IPS-NIHi11 (cell line): ENCODE data around the gene SELENBP1.
"Not testable (repeated sequence)": the region's sequence is repeated elsewhere in the genome, so short reads cannot be mapped to it uniquely, and the experiment has no call there.

ENCODE experiments used
- DNase-seq: peaks from one replicate; pipeline ENCODE4 v3.0.0; 2012; ENCODE audit warnings: mixed read lengths, low spot score

Gene SELENBP1

DNA sequence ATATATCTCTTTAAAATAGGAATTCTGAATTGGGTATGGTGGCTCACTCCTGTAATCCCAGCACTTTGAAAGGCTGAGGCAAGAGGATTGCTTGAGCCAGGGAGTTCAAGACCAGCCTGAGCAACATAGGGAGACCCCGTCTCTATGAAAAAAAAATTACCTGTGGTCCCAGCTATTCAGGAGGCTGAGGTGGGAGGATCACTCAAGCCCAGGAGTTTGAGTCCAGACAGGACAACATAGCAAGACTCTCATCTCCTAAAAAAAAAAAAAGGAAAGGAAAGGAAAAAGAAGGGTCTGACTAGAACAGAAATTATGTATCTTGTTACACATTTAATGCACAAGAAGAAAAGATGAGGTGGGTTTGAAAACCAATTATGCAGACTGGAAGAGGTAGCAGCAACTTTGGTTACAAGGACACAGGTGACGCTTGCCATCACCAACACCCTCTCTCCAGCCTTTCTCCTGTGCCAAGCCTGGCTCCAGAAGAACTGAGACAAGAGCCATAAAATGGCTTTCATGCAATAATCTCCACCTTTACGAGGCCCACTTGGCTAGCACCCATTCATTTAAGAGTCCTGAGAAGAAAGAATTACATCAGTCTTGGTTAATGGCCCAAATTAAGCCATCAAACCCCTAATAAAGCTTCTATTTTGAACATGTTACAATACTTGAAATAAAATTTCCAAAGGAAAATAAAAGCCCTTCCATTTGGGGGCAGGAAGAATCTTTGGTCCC lies 4.8 kb upstream of the SELENBP1 start:
- DNase-seq, result no peak

DNA sequence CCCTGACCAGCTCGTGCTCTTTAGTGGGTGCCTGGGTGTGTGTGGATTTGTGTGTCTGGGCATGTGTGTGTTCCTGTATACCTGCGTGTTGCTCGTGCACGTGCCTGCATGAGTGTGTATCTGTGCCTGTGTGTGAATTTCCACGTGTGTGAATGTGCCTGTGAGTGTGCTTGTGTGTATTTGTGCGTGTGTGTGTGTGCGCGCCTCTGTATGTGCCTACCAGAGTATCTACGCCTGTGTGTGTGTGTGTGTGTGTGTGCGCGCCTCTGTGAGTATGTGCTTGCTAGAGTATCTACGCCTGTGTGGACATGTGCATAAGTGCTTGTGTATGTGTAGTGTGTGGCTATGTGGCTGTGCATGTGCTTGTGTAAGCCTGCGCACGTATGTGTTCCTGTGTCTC lies 691 bp upstream of the SELENBP1 start:
- DNase-seq, result no peak

DNA sequence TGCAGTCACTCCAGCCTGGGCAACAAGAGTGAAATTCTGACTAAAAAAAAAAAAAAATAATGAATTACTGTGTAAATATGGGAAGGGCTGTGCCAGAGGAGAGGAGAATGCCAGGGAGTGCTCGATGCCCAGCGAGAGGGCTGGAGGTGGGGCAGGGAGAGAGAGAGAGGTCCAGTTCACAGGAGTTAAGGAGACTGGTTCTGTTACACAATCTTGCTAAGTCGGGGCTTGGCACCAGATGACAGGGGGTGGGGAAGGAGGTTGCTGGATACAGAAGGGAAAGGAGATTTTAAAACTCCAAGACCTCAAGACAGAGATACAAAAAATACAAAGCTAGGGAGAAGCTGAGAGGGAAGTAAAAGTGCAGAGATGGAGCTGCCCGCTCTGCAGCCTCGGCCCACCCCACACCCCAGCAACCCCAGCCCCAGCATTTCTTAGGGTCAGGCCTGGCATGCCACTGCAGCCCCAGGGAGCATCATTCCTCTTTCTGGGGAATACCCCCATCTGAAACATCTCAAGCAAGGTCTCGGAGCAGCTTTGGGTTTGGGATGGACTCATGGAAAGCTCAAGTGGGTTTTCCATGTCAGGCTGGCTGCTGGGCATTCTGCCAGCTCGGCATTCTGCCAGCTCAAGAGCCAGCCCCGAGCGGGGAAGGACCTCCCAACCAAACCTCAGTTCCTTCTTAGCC lies 991 bp downstream of the SELENBP1 start:
- DNase-seq, result no peak

DNA sequence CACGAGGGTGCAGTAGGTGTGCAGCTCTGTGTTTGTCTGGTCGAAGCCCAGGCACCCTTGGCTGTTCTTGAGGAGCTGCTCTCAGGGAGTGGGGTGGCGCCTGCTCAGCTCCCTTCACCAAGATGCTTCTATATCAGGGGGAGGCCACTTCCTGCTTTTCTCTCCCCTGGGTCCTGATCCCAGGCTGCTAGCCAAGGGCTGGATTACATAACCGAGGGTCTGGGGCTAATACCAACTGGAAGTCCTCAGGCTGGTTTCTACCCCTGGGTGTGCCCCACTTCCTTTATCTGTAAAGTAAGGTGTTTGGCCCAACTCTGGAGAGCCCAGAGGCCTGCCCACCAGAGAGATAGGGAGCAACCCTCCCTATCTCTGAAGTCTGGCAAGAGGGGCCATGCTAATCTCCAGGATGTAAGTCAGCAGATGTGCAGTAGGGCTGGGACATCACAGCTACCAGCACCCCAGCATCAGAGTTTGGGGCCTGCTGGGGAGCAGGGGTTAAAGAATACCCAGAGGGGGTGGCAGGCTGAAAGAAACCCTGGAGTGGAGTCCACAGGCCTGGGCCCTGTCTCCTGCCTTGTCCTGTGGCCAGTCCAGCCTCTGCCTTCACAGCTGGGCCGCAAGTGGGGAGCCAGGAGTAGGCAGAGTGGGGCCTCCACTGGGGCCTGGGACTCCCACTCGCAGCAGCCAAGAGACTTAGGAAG lies 2.1 kb downstream of the SELENBP1 start:
- DNase-seq, result no peak

DNA sequence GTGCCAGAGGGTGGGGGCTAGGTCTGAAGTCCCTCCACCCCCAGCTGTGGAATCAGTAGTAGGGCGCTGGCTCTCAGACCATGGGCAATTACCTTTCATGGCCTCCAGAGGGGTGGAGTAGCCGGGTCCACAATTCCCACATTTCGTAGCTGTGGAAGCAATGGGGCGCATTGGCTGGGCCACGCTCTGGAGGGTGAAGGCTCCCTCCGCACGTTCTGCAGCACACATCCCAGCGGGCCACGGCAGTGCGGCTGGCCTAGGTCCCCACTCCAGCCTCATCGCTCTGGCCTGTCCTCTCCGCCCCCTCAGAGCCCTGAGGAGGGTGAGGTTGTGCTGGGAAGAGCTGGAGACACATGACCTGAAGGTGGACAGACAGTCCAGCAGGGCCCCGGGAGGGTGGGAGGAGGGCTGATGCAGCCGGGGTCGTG lies 2.9 kb downstream of the SELENBP1 start:
- DNase-seq, result no peak

DNA sequence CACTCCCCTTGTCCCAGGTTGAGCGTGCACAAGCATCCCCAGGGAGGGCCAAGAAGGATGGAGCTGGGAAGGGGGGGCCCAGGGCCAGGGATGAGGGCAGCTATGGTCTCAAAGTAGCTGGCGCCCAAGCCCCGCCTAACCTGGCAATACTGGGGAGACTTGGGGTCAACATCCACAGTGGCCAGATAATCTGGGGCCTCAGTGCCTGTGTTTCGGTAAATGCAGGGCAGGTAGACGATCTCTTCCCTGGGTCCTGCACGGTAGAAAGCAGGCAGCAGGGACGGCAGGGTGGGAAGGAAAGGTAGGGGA lies 3.2 kb downstream of the SELENBP1 start:
- no peak for DNase-seq

DNA sequence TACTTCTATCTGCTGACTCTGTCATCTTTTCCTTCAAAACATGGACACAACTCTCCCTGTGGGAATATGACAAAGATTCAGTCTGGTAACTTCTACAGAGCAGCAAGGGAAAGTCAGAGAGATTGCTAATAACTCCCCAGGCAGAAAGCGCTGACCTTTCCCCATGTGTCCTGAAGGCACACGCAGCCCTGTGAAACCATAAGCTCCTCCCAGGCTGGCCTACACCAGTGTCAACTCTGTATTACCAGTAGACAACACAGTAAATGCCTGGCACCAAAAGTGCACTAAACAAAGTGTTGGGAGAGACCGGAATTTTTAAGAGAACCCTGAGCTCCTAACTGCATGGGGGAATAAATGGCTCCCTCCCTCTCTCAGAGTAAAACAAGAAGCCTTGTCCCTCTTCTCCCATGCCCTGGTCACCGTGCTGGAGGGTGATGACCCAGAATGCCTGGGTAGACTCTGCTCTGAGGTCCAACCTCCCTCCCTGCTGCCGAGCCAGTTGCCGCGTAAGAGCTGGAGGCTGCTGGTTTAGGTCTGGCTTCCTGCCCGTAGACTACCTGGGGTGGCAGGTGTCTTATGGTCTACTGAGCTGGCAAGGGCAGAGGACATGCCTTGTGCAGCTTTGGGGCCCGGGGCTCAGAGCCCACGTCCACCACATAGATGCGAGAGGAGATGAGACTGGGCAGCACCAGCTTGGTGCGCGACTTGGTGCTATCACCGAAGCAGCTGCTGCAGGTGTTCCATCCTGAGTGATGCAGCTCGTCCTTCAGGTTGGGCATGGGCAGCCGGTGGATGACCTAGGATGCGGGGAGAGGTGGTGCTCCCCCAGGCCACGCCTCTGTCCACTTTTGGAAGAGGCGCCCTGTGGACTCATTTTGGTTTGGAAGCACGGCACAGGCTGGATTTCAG lies 3.9 kb downstream of the SELENBP1 start:
- DNase-seq, result no peak

DNA sequence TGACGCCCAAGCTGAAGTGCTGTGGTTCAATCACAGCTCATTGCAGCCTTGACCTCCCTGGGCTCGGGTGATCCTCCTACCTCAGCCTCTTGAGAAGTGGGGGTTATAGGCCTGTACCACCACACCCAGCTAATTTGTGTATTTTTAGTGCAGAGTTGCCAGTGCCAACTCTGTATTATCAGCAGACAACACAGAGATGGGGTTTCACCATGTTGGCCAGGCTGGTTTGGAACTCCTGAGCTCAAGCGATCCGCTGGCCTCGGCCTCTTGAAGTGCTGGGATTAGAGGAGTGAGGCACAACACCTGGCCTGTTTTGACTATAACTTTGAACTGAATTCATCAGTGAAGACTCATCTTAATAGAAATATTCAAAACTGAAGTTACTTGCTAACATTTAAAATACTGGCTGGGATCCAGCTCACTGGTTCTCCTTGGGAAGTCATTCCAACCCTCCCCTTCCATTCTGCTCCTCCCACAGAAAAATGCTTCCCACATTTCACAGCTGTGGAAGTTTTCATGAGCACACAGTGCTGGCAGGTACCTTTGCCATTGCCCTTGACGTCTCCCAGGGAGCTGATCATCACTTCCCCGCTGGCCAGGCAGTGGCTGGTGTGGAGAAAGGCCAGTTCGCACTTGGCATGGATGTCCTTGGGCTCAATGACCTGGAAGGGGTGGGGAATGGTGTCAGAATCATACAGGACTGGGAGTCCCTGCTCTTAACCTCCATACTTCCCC lies 4.7 kb downstream of the SELENBP1 start:
- DNase-seq, result no peak

DNA sequence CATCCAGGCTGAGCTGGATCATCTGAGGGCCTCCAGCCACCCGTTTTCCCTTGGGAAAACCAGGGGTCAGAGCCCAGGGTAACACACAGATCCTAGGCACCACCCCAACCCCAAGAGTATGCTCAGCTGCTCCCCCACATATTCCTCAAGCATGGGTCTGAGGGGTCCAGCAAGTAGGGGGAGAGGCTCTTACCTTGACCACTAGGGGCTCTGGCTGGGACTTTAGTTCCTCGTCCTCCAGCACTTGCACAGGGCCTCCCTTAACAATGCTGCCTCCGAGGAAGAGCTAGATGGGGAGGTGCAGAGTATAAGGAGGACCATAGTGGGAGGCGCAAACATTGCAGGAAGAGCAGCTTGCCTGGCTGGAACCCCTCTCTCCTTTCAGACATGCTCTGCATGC lies 7.5 kb downstream of the SELENBP1 start:
- no peak for DNase-seq

DNA sequence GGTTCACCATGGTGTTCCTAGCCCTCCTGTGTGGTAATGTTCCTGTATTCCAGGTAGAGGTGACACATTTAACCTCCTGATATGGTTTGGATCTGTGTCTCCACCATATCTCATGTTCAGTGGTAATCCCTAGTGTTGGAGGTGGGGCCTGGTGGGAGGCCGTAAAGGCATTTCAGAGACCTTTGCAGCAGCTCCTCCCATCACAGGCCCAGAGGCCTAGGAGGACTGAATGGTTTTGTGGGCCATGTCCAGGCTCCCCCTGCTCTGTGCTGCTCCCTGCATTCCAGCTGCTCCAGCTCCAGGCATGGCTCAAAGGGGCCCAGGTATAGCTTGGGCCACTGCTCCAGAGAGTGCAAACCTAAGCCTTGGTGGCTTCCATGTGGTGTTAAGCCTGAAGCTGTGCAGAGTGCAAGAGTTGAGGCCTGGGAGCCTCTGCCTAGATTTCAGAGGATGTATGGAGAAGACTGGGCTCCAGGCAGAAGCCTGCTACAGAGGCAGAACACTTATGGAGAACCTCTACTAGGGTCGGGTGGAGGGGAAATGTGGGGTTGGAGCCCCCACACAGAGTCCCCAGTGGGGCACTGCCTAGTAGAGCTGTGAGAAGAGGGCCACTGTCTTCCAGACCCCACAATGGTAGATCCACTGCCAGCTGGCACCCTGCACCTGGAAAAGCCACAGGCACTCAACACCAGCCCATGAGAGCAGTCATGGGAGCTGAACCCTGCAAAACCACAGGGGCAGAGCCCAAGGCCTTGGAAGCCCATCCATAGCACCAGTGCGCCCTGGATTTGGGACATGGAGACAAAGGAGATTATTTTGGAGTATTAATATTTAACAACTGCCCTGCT lies 10.0 kb downstream of the SELENBP1 start:
- DNase-seq, result no peak

DNA sequence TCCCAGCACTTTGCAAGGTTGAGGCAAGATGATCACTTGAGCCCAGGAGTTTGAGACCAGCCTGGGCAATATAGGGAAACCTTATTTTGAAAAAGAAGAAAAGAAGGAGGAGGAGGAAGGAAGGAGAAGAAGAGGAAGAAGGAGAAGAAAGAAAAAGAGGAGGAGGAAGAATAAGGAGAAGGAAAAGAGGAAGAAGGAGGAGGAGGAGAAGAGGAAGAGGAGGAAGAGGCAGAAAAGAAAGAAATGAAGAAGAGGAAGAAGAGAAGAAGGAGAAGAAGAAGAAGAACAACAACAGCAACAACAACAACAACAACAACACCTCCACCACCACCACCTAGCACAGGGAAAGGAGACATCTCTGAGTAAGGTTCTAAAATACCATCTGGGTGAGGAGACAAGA lies 10.6 kb downstream of the SELENBP1 start:
- no peak for DNase-seq

DNA sequence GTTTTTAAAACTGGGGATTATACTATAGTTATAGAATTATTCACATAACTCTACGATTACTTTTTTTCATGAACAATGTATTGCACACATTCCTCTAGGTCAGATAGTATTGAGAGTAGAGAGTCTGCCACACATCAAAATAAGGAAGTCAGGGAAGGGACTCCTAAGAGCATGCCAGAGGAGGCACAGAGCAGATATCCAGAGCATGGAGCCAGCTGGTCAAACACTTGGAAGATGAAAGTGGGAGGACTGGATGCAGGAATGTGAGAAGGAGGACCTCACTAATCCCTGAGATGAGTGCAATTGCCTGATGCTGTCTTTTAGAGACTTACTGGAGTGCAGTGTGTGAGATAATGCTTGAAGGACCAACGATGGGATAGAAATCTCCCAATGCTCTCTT lies 15.8 kb downstream of the SELENBP1 start:
- no peak for DNase-seq

DNA sequence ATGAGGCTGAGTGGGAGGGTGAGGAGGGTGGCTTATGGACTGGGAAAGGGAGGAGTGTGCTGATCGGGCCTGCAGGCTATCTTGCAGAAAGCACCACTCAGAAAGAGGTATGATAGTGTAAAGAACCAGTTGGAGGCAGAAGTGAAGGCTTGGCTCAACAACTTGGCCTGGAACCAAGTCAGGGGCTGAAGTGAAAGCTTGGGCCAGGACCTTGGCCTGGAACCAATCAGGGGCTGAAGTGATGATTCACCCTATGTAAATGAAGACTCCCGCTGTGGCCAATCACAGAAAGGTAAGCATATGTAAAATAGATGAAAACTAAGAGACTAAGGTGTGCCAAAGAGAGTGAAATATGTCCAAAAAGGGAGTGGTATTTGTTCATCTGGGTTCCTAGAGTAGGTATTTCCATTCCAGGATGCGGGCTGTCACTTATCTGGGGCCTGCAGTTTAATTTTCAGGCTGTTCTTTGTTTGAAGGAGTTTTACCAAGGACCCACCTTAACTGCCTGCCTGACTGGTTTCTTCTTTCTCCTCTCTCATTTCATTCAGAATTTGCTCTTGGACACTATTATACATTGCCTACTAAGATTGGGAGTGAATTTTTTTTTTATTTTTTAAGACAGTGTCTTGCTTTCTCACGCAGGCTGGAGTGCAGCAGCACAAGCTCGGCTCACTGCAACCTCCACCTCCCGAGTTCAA lies 20.3 kb downstream of the SELENBP1 start:
- no peak for DNase-seq

DNA sequence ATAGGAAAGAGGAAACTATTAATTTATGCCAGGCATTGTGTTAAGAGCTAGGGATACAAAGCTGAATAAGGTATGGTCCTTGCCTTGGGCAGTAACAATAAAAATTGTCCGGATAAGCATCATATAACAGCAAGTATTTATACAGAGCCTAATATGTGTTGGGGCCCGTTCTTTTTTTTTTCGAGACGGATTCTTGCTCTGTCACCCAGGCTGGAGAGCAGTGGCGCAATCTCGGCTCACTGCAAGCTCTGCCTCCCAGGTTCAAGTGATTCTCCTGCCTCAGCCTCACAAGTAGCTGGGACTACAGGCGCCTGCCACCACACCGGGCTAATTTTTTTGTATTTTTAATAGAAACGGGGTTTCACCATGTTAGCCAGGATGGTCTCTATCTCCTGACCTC lies 22.2 kb downstream of the SELENBP1 start:
- DNase-seq, result not testable (repeated sequence)

DNA sequence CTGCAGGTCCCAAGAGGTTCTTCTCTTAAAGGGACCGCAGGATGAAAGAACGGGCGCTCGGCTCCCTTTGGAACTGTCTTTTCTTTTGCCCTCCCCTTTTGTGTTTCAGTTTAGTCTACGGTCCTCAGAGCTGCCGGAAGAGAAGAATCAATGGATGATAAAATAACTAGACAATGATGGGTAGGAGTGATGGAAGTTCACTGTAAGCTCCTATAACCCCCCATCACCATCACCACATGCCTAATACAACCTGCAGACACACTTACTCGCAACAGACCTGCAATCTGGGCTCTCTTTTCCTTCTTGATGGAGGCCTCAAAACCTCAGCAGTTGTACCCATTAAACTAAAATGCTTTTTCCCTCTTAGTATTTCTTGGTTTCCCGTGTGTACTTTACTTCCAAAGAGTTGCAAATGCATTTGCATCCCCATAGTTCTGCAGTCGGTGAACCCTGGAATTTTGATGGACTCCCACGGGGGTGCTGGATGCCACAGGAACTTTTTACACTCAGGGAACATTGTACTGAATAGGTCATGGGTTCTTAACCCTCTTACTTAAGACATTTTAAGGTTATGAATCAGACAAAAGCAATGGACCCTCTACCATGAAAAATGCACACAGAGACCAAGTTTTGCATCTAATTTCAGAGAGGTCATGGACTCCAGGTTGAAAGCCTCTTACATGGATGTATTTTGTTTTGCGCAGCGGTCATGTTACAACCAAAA lies 24.8 kb downstream of the SELENBP1 start:
- no peak for DNase-seq

DNA sequence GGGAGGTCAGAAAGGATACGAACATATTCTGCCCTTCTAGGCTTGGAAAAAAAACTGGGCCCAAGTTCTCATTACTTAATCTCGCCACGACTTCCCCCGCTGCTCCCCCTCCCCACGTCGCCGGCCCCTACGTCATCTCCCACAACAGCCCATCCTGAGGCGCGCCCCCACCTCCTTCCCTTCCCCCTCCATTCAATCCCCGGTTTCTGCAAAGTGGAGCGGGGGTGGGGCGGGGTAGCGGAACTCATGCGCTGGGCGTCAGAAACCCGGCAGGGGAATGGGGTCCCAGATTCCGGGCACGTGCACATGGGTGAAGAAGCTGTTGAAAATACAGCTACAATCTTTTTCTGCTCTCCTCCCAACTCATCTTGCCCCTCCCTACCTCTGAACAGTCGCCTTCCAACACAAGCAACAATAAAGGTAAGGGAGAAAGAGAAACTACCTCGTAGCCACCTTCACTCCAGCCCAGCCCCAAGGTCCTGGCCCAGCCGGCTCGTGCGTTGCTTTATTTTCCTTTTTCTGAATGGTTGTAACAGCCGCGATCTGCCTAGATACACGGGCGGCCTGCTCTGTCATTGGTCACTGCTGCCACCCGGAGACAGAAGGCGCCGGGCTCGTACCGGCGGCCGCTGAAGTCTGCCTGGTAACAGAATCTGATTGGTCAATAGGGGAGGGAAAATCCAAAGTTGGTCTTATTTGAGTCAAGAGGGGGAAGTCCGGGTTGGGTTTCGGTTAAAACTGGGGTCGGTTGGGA lies 25.6 kb downstream of the SELENBP1 start, which contains the start of gene RFX5:
TSS of gene RFX5 (minus strand) at position 484 of the 754 bp plus-strand sequence. CDS start 932 bp downstream, outside the sequence.
- DNase-seq, result peak; percentile 92

DNA sequence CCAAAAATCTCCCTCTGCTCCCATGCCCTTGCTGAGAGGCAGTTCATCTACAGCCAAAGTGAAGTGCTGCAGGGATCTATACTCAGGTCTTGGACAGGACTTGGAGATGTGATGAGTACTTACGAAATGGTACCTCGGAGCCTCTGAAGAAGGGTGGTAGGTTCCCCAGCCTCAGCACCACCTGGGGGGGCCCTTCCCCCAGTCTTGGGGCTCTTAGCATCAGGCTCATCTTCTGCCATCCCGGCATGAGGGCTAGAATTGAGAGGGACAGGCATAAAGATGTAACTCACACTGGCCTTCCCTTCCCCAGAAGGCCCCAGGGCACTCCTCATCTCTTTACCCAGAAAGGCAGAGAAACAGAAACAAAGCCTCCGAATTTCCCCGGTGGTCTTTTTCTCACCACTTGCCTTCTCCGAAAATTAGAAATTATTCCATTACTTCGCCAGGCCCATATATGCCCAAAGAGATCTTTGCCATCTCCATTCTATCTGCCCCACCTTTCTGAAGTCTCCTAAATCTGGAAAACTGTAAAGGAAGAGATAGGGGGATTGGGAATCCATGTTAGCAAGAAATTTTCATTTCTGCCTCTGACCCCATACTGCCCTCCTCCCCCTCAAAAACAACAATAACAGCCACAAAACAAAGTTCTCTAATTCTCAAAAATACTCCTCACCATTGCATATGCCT lies 26.3 kb downstream of the SELENBP1 start:
- no peak for DNase-seq

DNA sequence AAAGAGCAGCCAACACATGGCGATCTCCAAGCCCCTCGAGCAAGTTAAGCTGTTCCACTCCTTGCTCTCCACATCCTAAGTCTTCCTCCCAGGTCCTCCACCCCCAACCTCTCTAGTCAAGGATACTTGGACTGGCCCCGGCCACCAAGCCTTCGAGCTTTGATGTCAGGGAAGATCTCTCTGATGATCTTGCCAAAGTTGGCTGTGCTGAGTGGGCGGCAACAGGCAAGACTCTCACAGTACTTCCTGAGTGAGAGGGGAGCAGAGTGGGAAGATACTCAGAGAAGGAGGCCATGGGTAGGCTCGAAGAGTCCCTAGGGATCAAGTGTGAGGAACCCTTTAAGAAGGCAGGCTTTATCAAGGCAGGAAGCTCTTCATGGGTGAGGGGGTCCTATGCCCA lies 28.2 kb downstream of the SELENBP1 start:
- no peak for DNase-seq
